NB4 (cell line): ENCODE results near the gene EPHA1.

Source experiments
- CTCF ChIP-seq: IDR thresholded peaks from one replicate; pipeline ENCODE4 v1.5.1; 2012; ENCODE audit warnings: low read depth, low read length
- POLR2A ChIP-seq: IDR thresholded peaks from 2 replicates; pipeline ENCODE4 v1.6.1; 2011; ENCODE audit warnings: mild to moderate bottlenecking; ENCODE audit not compliant: insufficient read length; ENCODE audit errors: extremely low read depth

GRCh38 chr7:143360788-143361551, 47.7 kb downstream of the EPHA1 start:
- TF ChIP-seq CTCF = no peak
- no peak for TF ChIP-seq POLR2A
